NCI-H1436 treated with DMSO at 0.1 percent for 48 hours (cell line): ENCODE results near the gene GATA6.
"Not testable (repeated sequence)": the region's sequence is repeated elsewhere in the genome, so short reads cannot be mapped to it uniquely, and the experiment has no call there.

Experiments used
- DNase-seq: peaks from one replicate; lab custom pipeline; 2025; lab: John Stamatoyannopoulos, UW

Gene GATA6

GRCh38 chr18:22204996-22205395 is 35.6 kb downstream of the GATA6 start:
- no peak for DNase-seq

- no peak for DNase-seq
These were observed 37.8 kb downstream of the GATA6 start for GRCh38 chr18:22207021-22207758.

- no peak for DNase-seq
These were observed 40.9 kb downstream of the GATA6 start for GRCh38 chr18:22210311-22210754.

- no peak for DNase-seq
These were observed 42.3 kb downstream of the GATA6 start for GRCh38 chr18:22211657-22212056.

GRCh38 chr18:22213333-22213973 is 44.1 kb downstream of the GATA6 start:
- no peak for DNase-seq

DNA sequence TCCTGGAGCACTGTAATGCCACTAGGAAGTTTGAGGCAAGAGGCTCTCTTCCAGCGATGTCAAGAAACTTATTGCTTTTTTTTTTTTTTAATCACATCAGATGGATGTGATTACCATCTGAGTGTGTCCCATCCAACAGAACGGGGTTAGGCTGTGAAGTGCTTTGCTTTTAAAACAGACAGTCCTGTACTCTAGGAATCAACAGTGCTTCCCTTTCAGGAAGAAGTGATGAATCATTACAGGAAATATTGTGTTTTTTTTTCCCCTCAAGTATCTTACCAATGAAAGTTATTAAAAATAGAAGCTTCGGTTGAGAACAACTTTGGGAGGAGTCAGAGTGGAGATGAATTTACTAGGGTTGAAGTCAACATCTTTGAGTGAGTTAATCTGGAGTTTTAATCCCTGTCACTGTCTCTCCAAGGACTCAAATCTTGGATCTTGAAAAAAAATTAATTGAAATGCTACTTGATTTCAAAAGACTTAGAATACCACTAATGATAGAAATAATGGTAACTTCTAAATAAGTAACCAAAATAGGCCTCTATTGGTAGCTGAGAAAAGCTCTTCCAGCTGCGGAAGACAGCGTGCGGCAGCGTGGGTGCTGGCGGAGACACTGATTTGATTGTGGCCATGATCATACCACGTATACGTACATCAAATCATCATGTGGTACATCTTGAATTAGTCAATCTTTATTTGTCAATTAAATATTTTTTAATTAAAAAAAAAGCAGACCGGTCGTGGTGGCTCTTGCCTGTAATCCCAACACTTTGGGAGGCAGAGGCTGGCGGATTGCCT is 45.5 kb downstream of the GATA6 start:
- no peak for DNase-seq

GRCh38 chr18:22218835-22219234 is 49.4 kb downstream of the GATA6 start:
- no peak for DNase-seq

- no peak for DNase-seq
These were observed 50.4 kb downstream of the GATA6 start for GRCh38 chr18:22219568-22220355.

- DNase-seq: not testable (repeated sequence)
These were observed 51.2 kb downstream of the GATA6 start for GRCh38 chr18:22220585-22220984.

DNA sequence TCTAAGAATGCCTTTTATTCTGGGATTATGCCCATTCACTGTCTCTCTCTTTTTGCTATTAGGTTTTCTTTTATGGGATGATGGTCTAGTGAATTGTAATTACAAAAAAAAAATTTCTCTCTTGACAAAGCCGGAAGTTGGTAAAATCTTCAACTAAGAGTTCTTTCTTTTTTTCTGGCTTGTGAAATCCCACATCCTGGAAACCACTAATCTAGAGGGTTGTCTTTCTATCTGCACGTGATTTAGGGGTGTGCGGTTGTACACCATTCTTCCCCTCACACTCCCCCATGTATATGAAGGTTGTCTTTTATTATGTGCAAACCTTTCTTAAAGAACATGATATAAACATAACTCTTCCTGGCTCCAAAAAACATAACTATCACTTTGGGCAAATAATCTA is 52.0 kb downstream of the GATA6 start:
- no peak for DNase-seq

DNA sequence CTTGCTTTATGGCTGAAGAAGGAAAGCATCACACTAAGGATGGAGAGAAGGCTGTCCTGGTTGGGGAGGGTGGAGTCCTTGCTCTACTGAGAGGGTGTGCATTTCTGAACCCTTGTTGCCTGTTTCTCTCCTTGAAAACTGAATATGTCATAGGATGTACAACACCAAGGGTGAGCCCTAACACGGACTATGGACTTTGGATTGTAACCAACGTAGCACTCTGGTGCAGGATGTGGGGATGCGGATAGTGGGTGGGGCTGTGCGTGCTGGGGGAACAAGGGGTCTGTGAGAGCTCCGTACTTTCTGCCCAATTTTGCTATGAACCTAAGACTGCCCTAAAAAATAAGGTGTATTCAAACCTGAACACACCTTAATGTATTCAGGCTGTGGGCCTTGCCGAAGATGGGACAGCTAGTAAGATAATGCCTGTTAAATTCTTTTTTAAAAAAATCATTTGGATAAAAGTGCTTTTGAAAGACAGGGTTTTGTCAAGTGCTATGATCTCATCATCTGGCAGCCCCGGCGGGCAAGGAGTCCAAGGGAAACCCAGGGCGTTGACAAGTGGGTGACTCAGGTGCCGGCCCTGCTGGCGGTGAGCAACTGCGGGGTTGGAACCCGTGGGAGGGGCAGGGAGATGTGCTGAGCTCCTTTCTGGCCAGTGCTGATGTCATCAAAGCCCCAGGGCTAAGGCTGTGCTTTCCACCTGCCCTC is 54.0 kb downstream of the GATA6 start:
- no peak for DNase-seq

GRCh38 chr18:22223965-22224322 is 54.6 kb downstream of the GATA6 start:
- DNase-seq: no peak

DNA sequence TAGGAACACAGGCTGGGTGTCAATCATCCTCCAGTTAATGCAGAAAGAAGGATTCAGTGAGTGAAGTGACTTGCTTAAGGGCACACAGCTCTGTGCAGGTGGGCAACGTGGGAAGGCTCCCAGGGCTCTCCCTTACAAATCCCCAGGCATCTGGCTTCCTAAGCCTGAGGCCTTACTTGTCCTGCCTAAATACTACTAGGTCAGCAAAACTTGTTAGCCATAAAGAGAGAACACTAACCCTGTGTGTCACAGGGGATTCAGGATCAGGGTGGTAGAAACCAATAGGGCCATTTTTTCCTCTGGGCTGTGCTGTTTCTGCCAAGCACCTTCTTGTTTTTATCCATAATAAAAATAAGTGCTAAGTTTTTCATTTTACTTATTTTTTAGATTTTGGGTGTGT is 55.0 kb downstream of the GATA6 start:
- DNase-seq: no peak

DNA sequence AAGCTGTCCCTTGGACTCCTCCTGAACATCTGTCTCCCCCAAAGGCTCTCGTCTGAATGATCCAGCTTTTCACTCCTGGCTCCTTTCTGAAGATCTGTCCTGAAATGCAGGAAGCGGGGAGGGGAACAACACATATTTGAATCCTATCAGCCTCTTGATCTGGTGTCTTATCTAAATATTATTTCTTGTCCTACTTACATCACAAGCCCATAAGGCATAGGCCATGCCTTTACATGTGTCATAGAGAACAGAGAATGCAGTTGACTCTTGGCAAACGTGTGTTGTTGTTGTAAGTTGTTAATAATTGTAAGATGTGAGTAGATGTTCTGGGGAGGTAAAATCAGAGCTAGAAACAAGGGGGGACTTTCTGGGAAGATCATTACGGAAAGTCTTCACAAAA is 57.4 kb downstream of the GATA6 start:
- no peak for DNase-seq

GRCh38 chr18:22228976-22229375 is 59.6 kb downstream of the GATA6 start:
- DNase-seq: no peak

DNA sequence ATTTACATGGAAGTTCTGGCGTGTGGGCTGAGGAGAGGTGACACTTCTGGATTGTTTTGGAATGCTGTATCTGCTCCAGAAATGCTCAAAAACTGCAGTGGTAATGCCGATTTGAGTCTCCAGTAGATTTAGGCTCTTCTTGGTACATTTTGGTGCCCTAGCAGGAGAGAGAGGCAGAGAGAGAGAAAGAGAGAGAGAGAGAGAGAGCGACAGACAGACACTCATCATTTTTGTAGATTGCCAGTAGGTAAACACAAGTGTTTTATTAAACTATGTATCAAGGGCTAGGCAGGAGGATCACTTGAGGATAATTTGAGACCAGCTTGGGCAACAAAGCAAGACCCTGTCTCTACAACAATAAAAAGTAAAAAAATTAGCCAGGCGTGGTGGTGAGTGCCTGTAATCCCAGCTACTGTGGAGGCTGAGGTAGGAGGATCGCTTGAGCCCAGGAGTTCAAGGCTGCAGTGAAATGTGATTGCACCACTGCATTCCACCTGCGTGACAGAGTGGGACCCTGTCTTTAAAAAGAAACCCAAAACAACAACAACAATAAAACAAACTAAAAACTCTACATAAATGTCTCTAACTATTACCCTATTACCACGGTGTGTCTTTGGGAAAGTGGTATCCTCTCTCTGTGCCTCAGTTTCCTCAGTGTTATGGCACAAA is 60.2 kb downstream of the GATA6 start:
- no peak for DNase-seq

- no peak for DNase-seq
These were observed 61.1 kb downstream of the GATA6 start for GRCh38 chr18:22230471-22230945.

DNA sequence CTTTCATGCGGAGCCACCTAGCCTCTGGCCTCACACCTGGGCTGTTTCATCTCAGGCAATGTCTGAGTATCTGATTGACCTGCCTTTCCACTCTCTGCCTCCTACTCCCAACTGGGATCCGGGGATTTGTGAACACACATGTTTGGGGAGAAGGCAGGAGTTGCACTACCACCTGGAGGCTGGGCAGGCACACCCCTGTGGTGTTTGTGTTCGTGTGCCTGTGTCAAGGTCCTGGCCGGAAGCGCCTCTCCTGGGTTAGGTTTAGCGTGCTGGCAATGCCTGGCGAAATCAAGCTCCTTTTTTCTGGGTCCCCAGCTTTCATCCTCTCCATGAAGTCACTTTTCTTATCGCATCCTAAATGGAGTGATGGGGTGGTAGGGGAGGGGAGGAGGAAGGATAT is 63.9 kb downstream of the GATA6 start:
- DNase-seq: no peak

DNA sequence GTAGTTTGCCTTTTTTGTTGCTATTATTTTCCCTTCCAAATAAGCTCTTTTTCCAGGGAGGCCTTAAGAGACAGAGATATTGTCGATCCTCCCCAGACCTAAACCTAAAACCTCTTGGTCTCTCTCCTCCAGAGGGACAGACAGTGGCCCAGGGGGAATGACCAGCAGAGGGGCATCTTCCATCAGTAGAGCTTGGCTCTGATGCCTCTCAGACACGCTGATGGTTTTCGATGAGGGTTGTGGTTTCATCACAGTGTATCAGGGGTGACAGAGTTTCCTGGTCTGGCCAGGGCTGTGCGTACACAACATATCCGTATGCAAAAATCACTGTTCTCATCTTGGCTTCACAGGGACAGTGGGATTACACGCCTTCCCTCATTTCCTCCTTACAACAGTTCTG is 68.6 kb downstream of the GATA6 start:
- DNase-seq: no peak

- DNase-seq: no peak
These were observed 69.3 kb downstream of the GATA6 start for GRCh38 chr18:22238681-22239080.

DNA sequence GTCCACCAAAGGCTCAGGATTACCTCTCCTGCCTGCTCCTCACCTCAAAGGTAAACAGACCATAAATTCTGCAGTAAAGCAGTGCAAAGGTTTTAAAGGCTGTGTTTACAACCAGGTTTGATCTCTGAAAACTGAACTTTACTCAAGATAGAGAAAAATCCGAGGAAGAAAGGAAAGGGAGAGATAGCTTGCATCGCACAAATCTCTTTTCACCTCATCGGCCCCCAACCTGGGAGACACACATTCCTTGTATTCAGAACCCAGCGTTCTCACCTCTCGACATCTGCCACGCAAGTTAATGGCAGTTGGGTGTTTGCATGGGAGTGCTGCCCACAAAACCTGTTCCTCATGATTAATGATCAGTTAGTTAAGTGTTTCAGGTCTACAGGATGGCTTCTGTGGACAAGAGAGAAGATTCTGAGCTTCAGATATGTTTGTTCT is 72.6 kb downstream of the GATA6 start:
- DNase-seq: no peak
